HEK293 (cell line): ENCODE measurements around the gene KRT78.
A peak's percentile ranks its signal among the peaks of the same experiment; 100 is the strongest.

Source experiments
- BCL11A ChIP-seq: fragments of 450-650 bp; formaldehyde crosslinking; IDR thresholded peaks from 2 replicates; pipeline ENCODE4 v1.5.1; 2016; ENCODE audit warnings: low read depth, missing biosample characterization, missing genetic modification characterization
- CTCF ChIP-seq: fragments of 450-650 bp; formaldehyde crosslinking; IDR thresholded peaks from 2 replicates; pipeline ENCODE4 v1.5.1; 2016; ENCODE audit warnings: missing biosample characterization, missing genetic modification characterization
- EGR2 ChIP-seq: fragments of 450-650 bp; formaldehyde crosslinking; IDR thresholded peaks from 2 replicates; pipeline ENCODE4 v1.5.1; 2016; ENCODE audit warnings: low read depth, missing biosample characterization, missing genetic modification characterization
- GLIS2 ChIP-seq: fragments of 450-650 bp; formaldehyde crosslinking; IDR thresholded peaks from 2 replicates; pipeline ENCODE4 v1.5.1; 2016; ENCODE audit warnings: missing biosample characterization, missing genetic modification characterization
- HOXC10 ChIP-seq: sonication (generic); formaldehyde crosslinking; IDR thresholded peaks from 2 replicates; pipeline ENCODE4 v1.8.1; 2023; ENCODE audit warnings: mild to moderate bottlenecking, missing genetic modification reagents
- SP7 ChIP-seq: fragments of 450-650 bp; formaldehyde crosslinking; IDR thresholded peaks from 2 replicates; pipeline ENCODE4 v1.5.1; 2016; ENCODE audit warnings: missing biosample characterization, missing genetic modification characterization
- TCF7L2 ChIP-seq: IDR thresholded peaks from 2 replicates; pipeline ENCODE4 v1.6.1; 2011; ENCODE audit warnings: low read depth, mild to moderate bottlenecking, inconsistent platforms, low read length, moderate library complexity, borderline replicate concordance
- ZFP37 ChIP-seq: fragments of 450-650 bp; formaldehyde crosslinking; IDR thresholded peaks from 2 replicates; pipeline ENCODE4 v1.5.1; 2016; ENCODE audit warnings: missing biosample characterization, missing genetic modification characterization
- ZNF112 ChIP-seq: fragments of 450-650 bp; formaldehyde crosslinking; IDR thresholded peaks from 2 replicates; pipeline ENCODE4 v1.5.0; 2017; ENCODE audit warnings: missing biosample characterization, missing genetic modification characterization
- ZNF121 ChIP-seq: fragments of 450-650 bp; formaldehyde crosslinking; IDR thresholded peaks from 2 replicates; pipeline ENCODE4 v1.5.1; 2016; ENCODE audit warnings: missing biosample characterization, missing genetic modification characterization
- ZNF146 ChIP-seq: fragments of 450-650 bp; formaldehyde crosslinking; IDR thresholded peaks from 2 replicates; pipeline ENCODE4 v1.5.1; 2016; ENCODE audit warnings: missing biosample characterization, missing genetic modification characterization
- ZNF174 ChIP-seq: fragments of 450-650 bp; formaldehyde crosslinking; IDR thresholded peaks from 2 replicates; pipeline ENCODE4 v1.5.0; 2017; ENCODE audit warnings: missing biosample characterization, mild to moderate bottlenecking, missing genetic modification characterization
- ZNF175 ChIP-seq: fragments of 450-650 bp; formaldehyde crosslinking; IDR thresholded peaks from 2 replicates; pipeline ENCODE4 v1.5.1; 2016; ENCODE audit warnings: missing biosample characterization, missing genetic modification characterization
- ZNF19 ChIP-seq: fragments of 450-650 bp; formaldehyde crosslinking; IDR thresholded peaks from 2 replicates; pipeline ENCODE4; 2016; ENCODE audit warnings: missing biosample characterization, missing genetic modification characterization, low read depth
- ZNF223 ChIP-seq: fragments of 450-650 bp; formaldehyde crosslinking; IDR thresholded peaks from 2 replicates; pipeline ENCODE4 v1.5.1; 2016; ENCODE audit warnings: missing biosample characterization, missing genetic modification characterization
- ZNF266 ChIP-seq: fragments of 450-650 bp; formaldehyde crosslinking; IDR thresholded peaks from 2 replicates; pipeline ENCODE4 v1.5.1; 2016; ENCODE audit warnings: missing biosample characterization, missing genetic modification characterization, low read depth
- ZNF335 ChIP-seq: fragments of 450-650 bp; formaldehyde crosslinking; conservative IDR thresholded peaks from 2 replicates; pipeline ENCODE4 v1.5.1; 2016; ENCODE audit warnings: missing biosample characterization, missing genetic modification characterization
- ZNF366 ChIP-seq: fragments of 450-650 bp; formaldehyde crosslinking; conservative IDR thresholded peaks from 2 replicates; pipeline ENCODE4 v1.5.1; 2016; ENCODE audit warnings: missing biosample characterization, missing genetic modification characterization
- ZNF394 ChIP-seq: fragments of 450-650 bp; formaldehyde crosslinking; IDR thresholded peaks from 2 replicates; pipeline ENCODE4 v1.5.1; 2016; ENCODE audit warnings: missing biosample characterization, missing genetic modification characterization, mild to moderate bottlenecking, moderate library complexity, borderline replicate concordance
- ZNF398 ChIP-seq: fragments of 450-650 bp; formaldehyde crosslinking; IDR thresholded peaks from 2 replicates; pipeline ENCODE4 v1.5.1; 2017; ENCODE audit warnings: missing biosample characterization, missing genetic modification characterization
- ZNF501 ChIP-seq: fragments of 450-650 bp; formaldehyde crosslinking; IDR thresholded peaks from 2 replicates; pipeline ENCODE4 v1.5.1; 2016; ENCODE audit warnings: missing biosample characterization, missing genetic modification characterization
- ZNF560 ChIP-seq: fragments of 450-650 bp; formaldehyde crosslinking; IDR thresholded peaks from 2 replicates; pipeline ENCODE4 v1.5.1; 2017; ENCODE audit warnings: missing biosample characterization, missing genetic modification characterization, borderline replicate concordance
- ZNF561 ChIP-seq: fragments of 450-650 bp; IDR thresholded peaks from 2 replicates; pipeline ENCODE4 v1.5.1; 2018; ENCODE audit warnings: missing biosample characterization, missing genetic modification characterization, borderline replicate concordance
- ZNF626 ChIP-seq: fragments of 450-650 bp; sonication (Bioruptor Pico); formaldehyde crosslinking; IDR thresholded peaks from 2 replicates; pipeline ENCODE4 v1.5.1; 2018; ENCODE audit warnings: missing biosample characterization, missing genetic modification characterization, inconsistent platforms
- ZNF658 ChIP-seq: fragments of 450-650 bp; formaldehyde crosslinking; IDR thresholded peaks from 2 replicates; pipeline ENCODE4; 2016; ENCODE audit warnings: missing biosample characterization, missing genetic modification characterization
- ZNF692 ChIP-seq: fragments of 450-650 bp; formaldehyde crosslinking; IDR thresholded peaks from 2 replicates; pipeline ENCODE4 v1.5.1; 2016; ENCODE audit warnings: missing biosample characterization, missing genetic modification characterization
- ZNF792 ChIP-seq: fragments of 450-650 bp; formaldehyde crosslinking; IDR thresholded peaks from 2 replicates; pipeline ENCODE4 v1.5.1; 2016; ENCODE audit warnings: missing biosample characterization, missing genetic modification characterization
- TF ChIP-seq, protein P1 (sequence below): fragments of 450-650 bp; formaldehyde crosslinking; IDR thresholded peaks from 2 replicates; pipeline ENCODE4 v1.5.1; 2016; ENCODE audit warnings: missing biosample characterization, missing genetic modification characterization
- TF ChIP-seq, protein P2 (sequence below): fragments of 450-650 bp; formaldehyde crosslinking; IDR thresholded peaks from 2 replicates; pipeline ENCODE4 v1.5.1; 2016; ENCODE audit warnings: missing biosample characterization, missing genetic modification characterization
- TF ChIP-seq, protein P3 (sequence below): fragments of 450-650 bp; formaldehyde crosslinking; IDR thresholded peaks from 2 replicates; pipeline ENCODE4 v1.5.1; 2017; ENCODE audit warnings: missing biosample characterization, missing genetic modification characterization

Gene KRT78

GRCh38 chr12:52879394-52880351, 30.9 kb upstream of the KRT78 start (continued):
- TF ChIP-seq, protein P1, sequence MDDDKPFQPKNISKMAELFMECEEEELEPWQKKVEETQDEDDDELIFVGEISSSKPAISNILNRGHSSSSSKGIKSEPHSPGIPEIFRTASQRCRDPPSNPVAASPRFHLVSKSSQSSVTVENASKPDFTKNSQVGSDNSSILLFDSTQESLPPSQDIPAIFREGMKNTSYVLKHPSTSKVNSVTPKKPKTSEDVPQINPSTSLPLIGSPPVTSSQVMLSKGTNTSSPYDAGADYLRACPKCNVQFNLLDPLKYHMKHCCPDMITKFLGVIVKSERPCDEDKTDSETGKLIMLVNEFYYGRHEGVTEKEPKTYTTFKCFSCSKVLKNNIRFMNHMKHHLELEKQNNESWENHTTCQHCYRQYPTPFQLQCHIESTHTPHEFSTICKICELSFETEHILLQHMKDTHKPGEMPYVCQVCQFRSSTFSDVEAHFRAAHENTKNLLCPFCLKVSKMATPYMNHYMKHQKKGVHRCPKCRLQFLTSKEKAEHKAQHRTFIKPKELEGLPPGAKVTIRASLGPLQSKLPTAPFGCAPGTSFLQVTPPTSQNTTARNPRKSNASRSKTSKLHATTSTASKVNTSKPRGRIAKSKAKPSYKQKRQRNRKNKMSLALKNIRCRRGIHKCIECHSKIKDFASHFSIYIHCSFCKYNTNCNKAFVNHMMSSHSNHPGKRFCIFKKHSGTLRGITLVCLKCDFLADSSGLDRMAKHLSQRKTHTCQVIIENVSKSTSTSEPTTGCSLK (tag by site-specific recombination) = no peak
- TF ChIP-seq SP7 (tag by site-specific recombination) (peak; percentile 50), GLIS2 (tag by site-specific recombination) (peak; percentile 95), ZNF19 (no peak), ZNF658 (tag by site-specific recombination) (no peak), ZNF501 (tag by site-specific recombination) (0 out of 2 replicates have a peak, but pooled peaks have one; percentile 42), ZNF561 (tag by site-specific recombination) (0 out of 2 replicates have a peak, but pooled peaks have one; percentile 23), ZNF174 (tag by site-specific recombination) (no peak), ZNF398 (tag by site-specific recombination) (peak; percentile 84), ZNF112 (tag by site-specific recombination) (no peak), ZNF394 (peak; percentile 48; the same call in 1 of the 2 replicates), ZFP37 (tag by site-specific recombination) (peak; percentile 73; the same call in 1 of the 2 replicates), HOXC10 (CRISPR knock-in tag) (no peak), ZNF626 (no peak), ZNF792 (tag by site-specific recombination) (no peak), ZNF121 (tag by site-specific recombination) (peak; percentile 80), ZNF692 (peak; percentile 48; the same call in 1 of the 2 replicates), TCF7L2 (no peak), ZNF560 (tag by site-specific recombination) (no peak), ZNF146 (tag by site-specific recombination) (no peak), ZNF223 (tag by site-specific recombination) (no peak), ZNF366 (tag by site-specific recombination) (peak; percentile 51), BCL11A (tag by site-specific recombination) (no peak; the same call in 1 of the 2 replicates), CTCF (tag by site-specific recombination) (peak; percentile 98), ZNF175 (tag by site-specific recombination) (no peak), ZNF266 (tag by site-specific recombination) (no peak), ZNF335 (peak; percentile 91), EGR2 (tag by site-specific recombination) (peak; percentile 80)
- TF ChIP-seq, protein P2, sequence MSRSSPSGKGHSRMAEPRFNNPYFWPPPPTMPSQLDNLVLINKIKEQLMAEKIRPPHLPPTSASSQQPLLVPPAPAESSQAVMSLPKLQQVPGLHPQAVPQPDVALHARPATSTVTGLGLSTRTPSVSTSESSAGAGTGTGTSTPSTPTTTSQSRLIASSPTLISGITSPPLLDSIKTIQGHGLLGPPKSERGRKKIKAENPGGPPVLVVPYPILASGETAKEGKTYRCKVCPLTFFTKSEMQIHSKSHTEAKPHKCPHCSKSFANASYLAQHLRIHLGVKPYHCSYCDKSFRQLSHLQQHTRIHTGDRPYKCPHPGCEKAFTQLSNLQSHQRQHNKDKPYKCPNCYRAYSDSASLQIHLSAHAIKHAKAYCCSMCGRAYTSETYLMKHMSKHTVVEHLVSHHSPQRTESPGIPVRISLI (tag by site-specific recombination) = no peak
- TF ChIP-seq, protein P3, sequence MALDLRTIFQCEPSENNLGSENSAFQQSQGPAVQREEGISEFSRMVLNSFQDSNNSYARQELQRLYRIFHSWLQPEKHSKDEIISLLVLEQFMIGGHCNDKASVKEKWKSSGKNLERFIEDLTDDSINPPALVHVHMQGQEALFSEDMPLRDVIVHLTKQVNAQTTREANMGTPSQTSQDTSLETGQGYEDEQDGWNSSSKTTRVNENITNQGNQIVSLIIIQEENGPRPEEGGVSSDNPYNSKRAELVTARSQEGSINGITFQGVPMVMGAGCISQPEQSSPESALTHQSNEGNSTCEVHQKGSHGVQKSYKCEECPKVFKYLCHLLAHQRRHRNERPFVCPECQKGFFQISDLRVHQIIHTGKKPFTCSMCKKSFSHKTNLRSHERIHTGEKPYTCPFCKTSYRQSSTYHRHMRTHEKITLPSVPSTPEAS (tag by site-specific recombination) = peak; percentile 75
